Muscle layer of colon (tissue), 2 donors: ENCODE measurements around the gene KIRREL1.

Experiments used
- H3K27ac ChIP-seq: one replicate; pipeline ENCODE4 v1.7.0; 2013; ENCODE audit warnings: low read depth, mild to moderate bottlenecking, low read length, moderate library complexity
- H3K27me3 ChIP-seq, 2 donors: one replicate each; pipeline ENCODE4 v1.7.0; 2013; ENCODE audit warnings: low read length in 2 of 2, mild to moderate bottlenecking in 2 of 2; ENCODE audit not compliant: insufficient read depth in 2 of 2, control insufficient read depth in 1 of 2
- H3K36me3 ChIP-seq: one replicate; pipeline ENCODE4 v1.7.0; 2013; ENCODE audit warnings: mild to moderate bottlenecking, low read length; ENCODE audit not compliant: insufficient read depth
- H3K4me1 ChIP-seq: one replicate; pipeline ENCODE4 v1.7.0; 2013; ENCODE audit warnings: mild to moderate bottlenecking, low read length; ENCODE audit not compliant: insufficient read depth
- H3K4me3 ChIP-seq, 2 donors: one replicate each; pipeline ENCODE4 v1.7.0; 2013; ENCODE audit warnings: low read length in 2 of 2, low read depth in 1 of 2, mild to moderate bottlenecking in 1 of 2, moderate library complexity in 1 of 2
- H3K9ac ChIP-seq: one replicate; pipeline ENCODE4 v1.7.0; 2013; ENCODE audit warnings: low read length
- H3K9me3 ChIP-seq: one replicate; pipeline ENCODE4 v1.7.0; 2013; ENCODE audit warnings: mild to moderate bottlenecking, low read length
- donor health status: abdominal sarcoma.
- donor health status: Adenocarcinoma of cecum.

KIRREL1 gene

GRCh38 chr1:158022554-158023312 is 29.3 kb downstream of the KIRREL1 start:
- H3K27ac ChIP-seq = peak overlapping the region; percentile 61
- no peak overlapping the region for H3K4me3 ChIP-seq

GRCh38 chr1:158024737-158025136 is 31.3 kb downstream of the KIRREL1 start:
- Histone ChIP-seq H3K36me3 (no peaks in the 10 kb centered on the region), H3K4me1 (peaks cover 62% of the 10 kb centered on the region), H3K27ac (no peak overlapping the region), H3K9me3 (no peaks in the 10 kb centered on the region), H3K4me3 (no peak overlapping the region), H3K9ac (no peak overlapping the region), H3K27me3 (no peaks in the 10 kb centered on the region)

More at GRCh38 chr1:158022554-158023312, 29.3 kb downstream of the KIRREL1 start:
- Histone ChIP-seq H3K27me3 (no peaks in the 10 kb centered on the region), H3K4me1 (peaks cover 71% of the 10 kb centered on the region), H3K9ac (no peak overlapping the region), H3K9me3 (no peaks in the 10 kb centered on the region), H3K36me3 (no peaks in the 10 kb centered on the region)

- peak overlapping the region; percentile 29 for H3K27ac ChIP-seq
- no peak overlapping the region for H3K9ac ChIP-seq
- H3K4me1 ChIP-seq = peaks cover 52% of the 10 kb centered on the region
- H3K9me3 ChIP-seq = no peaks in the 10 kb centered on the region
- no peaks in the 10 kb centered on the region for H3K36me3 ChIP-seq
- no peaks in the 10 kb centered on the region for H3K27me3 ChIP-seq
- no peak overlapping the region for H3K4me3 ChIP-seq
Observed at GRCh38 chr1:158025576-158026230, 32.3 kb downstream of the KIRREL1 start.

- H3K9ac ChIP-seq = no peak overlapping the region
- no peak overlapping the region for H3K4me3 ChIP-seq
- H3K36me3 ChIP-seq = no peaks in the 10 kb centered on the region
- H3K4me1 ChIP-seq = peaks cover 43% of the 10 kb centered on the region
- H3K9me3 ChIP-seq = no peaks in the 10 kb centered on the region
- no peaks in the 10 kb centered on the region for H3K27me3 ChIP-seq
- H3K27ac ChIP-seq = no peak overlapping the region
Observed at GRCh38 chr1:158026651-158027050, 33.2 kb downstream of the KIRREL1 start.

DNA sequence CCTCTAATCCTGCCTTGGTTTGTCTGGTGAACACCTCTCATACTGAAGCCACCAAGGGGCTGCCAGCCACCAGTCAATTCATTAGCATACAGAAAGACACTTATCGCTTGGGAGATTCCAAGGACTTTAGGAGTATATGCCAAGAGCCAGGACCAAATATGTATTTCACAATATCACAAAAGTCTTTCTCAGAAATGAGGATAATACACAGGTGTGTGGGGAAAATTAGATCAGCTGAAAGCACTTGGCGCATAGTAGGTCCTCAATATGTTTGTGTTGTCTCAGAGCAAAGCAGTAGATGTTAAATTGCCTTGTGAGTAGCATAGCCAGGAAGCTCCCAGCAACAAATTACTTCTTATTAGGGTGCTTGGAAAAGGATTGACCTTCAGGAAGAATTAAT is 34.1 kb downstream of the KIRREL1 start:
- Histone ChIP-seq H3K9me3 (no peaks in the 10 kb centered on the region), H3K36me3 (no peaks in the 10 kb centered on the region), H3K27me3 (no peaks in the 10 kb centered on the region), H3K9ac (no peak overlapping the region), H3K4me3 (no peak overlapping the region), H3K27ac (no peak overlapping the region), H3K4me1 (peaks cover 34% of the 10 kb centered on the region)

DNA sequence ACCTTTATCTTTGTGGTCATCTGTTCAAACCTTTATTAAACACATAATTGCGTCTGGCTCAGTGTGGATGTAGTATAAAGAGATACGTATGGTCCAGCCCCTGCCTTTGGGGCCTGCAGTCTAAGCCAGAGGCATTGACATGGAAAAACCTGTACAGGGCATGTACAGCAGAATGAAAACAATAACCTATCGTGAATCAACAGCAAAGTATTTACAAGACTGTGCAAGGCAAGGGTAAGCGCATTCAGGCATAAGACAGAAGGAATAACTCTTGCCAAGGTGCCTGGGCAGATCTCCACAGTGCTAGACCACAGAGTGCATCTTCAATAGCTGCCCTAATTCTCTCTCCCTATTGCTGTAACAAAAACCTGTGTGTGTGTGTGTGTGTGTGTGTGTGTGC is 35.5 kb downstream of the KIRREL1 start:
- H3K4me1 ChIP-seq = peaks cover 29% of the 10 kb centered on the region
- peak overlapping the region in 1 of 2 donors; percentile 20 for H3K4me3 ChIP-seq
- no peaks in the 10 kb centered on the region for H3K27me3 ChIP-seq
- H3K36me3 ChIP-seq = no peaks in the 10 kb centered on the region
- no peak overlapping the region for H3K9ac ChIP-seq
- no peak overlapping the region for H3K27ac ChIP-seq
- no peaks in the 10 kb centered on the region for H3K9me3 ChIP-seq

- peaks cover 27% of the 10 kb centered on the region for H3K4me1 ChIP-seq
- no peak overlapping the region for H3K4me3 ChIP-seq
- no peak overlapping the region for H3K27ac ChIP-seq
- H3K27me3 ChIP-seq = no peaks in the 10 kb centered on the region
- H3K9me3 ChIP-seq = no peaks in the 10 kb centered on the region
- H3K36me3 ChIP-seq = no peaks in the 10 kb centered on the region
- no peak overlapping the region for H3K9ac ChIP-seq
Observed at GRCh38 chr1:158035014-158035413, 41.6 kb downstream of the KIRREL1 start.

DNA sequence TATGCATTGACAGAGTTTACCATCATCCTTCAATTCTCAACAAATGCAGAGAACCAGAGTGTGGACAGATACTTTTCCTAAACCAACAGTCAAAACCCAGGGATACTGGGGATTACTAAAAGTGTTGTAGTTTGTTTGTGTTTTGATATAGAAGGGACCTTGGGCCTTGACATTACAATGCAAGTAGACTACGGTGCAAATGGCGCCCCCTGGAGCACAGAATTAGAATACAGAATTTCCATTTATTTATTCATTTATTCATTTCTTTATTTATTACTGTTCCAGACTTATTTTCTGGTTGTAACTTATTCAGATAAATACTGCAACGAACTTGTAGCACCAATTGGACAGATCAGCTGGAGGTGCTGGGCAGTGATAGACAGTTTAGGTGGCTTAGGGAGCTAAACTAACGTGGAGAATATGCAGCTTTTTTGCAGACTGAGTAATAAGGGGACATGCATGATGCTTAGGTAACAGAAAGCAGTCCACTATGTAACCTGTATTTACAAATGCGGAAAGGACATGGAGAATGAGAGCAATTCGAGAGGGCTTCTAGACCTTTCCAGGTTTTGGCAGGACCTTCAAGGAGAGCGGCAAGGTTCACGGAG is 42.6 kb downstream of the KIRREL1 start:
- no peaks in the 10 kb centered on the region for H3K27me3 ChIP-seq
- H3K9me3 ChIP-seq = no peaks in the 10 kb centered on the region
- H3K36me3 ChIP-seq = no peaks in the 10 kb centered on the region
- no peak overlapping the region for H3K27ac ChIP-seq
- H3K9ac ChIP-seq = no peak overlapping the region
- H3K4me1 ChIP-seq = peaks cover 27% of the 10 kb centered on the region
- no peak overlapping the region for H3K4me3 ChIP-seq

GRCh38 chr1:158037008-158037865 is 43.8 kb downstream of the KIRREL1 start:
- H3K27ac ChIP-seq = no peak overlapping the region
- no peak overlapping the region for H3K4me3 ChIP-seq
- peaks cover 27% of the 10 kb centered on the region for H3K4me1 ChIP-seq
- no peaks in the 10 kb centered on the region for H3K9me3 ChIP-seq
- no peak overlapping the region for H3K9ac ChIP-seq
- no peaks in the 10 kb centered on the region for H3K27me3 ChIP-seq
- H3K36me3 ChIP-seq = no peaks in the 10 kb centered on the region

DNA sequence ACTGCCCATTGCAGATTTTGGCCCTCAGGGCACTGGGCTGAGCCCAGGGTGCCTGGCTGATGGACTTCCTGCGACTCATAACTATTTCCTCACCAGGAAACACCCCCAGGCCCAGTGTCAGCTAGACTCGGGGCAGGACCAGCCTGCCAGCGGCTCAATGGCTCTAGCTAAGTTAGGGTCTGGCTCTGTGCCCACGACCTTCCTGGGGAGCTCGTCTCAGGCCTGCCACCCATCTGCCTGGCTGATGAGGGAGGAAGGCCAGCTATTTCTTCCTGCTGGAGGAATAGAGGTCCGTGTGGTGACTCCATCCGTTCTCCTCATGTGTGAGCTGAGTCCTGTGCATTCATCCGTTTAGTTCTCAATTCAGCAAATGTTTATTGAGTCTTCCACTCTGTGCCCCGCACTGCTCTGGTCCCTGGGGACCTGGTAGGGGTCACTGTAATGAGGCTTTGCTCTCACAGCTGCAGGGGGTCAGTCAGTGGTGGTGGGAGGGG is 44.5 kb downstream of the KIRREL1 start:
- no peak overlapping the region for H3K27ac ChIP-seq
- H3K4me3 ChIP-seq = no peak overlapping the region
- H3K9me3 ChIP-seq = no peaks in the 10 kb centered on the region
- H3K4me1 ChIP-seq = peaks cover 27% of the 10 kb centered on the region
- H3K36me3 ChIP-seq = no peaks in the 10 kb centered on the region
- no peak overlapping the region for H3K9ac ChIP-seq
- no peaks in the 10 kb centered on the region for H3K27me3 ChIP-seq

DNA sequence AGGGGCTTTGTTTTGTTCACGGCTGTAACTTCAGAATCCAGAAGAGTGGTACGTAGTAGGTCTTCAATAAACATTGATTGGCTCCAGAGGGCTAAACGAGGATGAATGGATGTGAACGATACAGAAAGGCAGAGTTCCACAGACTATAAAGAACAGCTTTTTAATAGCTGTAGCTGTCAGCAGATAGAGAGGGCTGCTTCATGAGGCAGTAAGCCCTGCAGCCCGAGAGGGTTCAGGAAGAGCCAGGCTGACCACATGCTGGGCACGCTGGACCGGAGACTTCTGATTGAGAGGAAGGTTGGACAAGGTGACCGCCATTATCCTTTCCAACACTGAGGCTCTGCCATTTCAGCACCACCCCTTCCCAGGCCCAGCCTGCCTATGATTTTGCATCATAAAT is 45.3 kb downstream of the KIRREL1 start:
- Histone ChIP-seq H3K9ac (no peak overlapping the region), H3K27ac (no peak overlapping the region), H3K9me3 (no peaks in the 10 kb centered on the region), H3K36me3 (no peaks in the 10 kb centered on the region), H3K27me3 (no peaks in the 10 kb centered on the region), H3K4me3 (no peak overlapping the region), H3K4me1 (peaks cover 34% of the 10 kb centered on the region)
